ENCODE data around the gene LRRC56. TPM values are rescaled to one million over a fixed set of nuclear protein-coding genes. Genes with fewer than 3 reads are reported as not detected.

Gene LRRC56
- polyA plus RNA-seq, 1 experiment: 0.86 TPM

GRCh38 chr11:560305-561147 lies 23.2 kb downstream of the LRRC56 start, which contains the start of the genes LMNTD2 and RASSF7:
Gene LMNTD2, minus strand, starts transcription at chr11:560738. Its CDS starts 22 bp downstream, at chr11:560716.
Gene RASSF7, plus strand, starts transcription at chr11:560970. Its CDS starts 799 bp downstream, at chr11:561769.
- TF ChIP-seq CTCF (IDR thresholded peaks at IDR 0.05; ENCODE audit: low read depth, low read length): no peak
- peak within 1 kb of the TSS; percentile 63 for H3K4me3 ChIP-seq (ENCODE audit: low read depth, low read length)
- peaks cover 3% of the 10 kb centered on the region; the same call in 1 of the 2 replicates for H3K9me3 ChIP-seq (ENCODE audit: control insufficient read depth, insufficient read depth, low read length)
- H3K27ac ChIP-seq (ENCODE audit: low read depth, low read length): no peak within 1 kb of the TSS
- peaks cover 33% of the 10 kb centered on the region for H3K27me3 ChIP-seq (ENCODE audit: control insufficient read depth, insufficient read depth, low read length)
- ChIA-PET POLR2A (no interaction called here), CTCF (interaction anchor here (0.5 kb wide), 1 partner anchor 215 kb away, joined by 3 read pairs; no protein-coding TSS in a partner anchor)
- DNase-seq (ENCODE audit: low read depth, low spot score): peak; percentile 36

- CTCF ChIA-PET: no interaction called here
- Histone ChIP-seq H3K9me3 (ENCODE audit: control insufficient read depth, insufficient read depth, low read length) (peaks cover under 1% of the 10 kb centered on the region; the same call in 1 of the 2 replicates), H3K4me3 (ENCODE audit: low read depth, low read length) (peak overlapping the region; percentile 63), H3K27ac (ENCODE audit: low read depth, low read length) (no peak overlapping the region), H3K27me3 (ENCODE audit: control insufficient read depth, insufficient read depth, low read length) (peaks cover 30% of the 10 kb centered on the region)
- DNase-seq (ENCODE audit: low read depth, low spot score): no peak
- TF ChIP-seq CTCF (IDR thresholded peaks at IDR 0.05; ENCODE audit: low read depth, low read length): no peak
- POLR2A ChIA-PET: no interaction called here
Measured at GRCh38 chr11:561148-562003, 24.0 kb downstream of the LRRC56 start.

- no peak overlapping the region; the same call in 1 of the 2 replicates for H3K4me3 ChIP-seq (ENCODE audit: low read depth, low read length)
- CTCF ChIA-PET: no interaction called here
- H3K27ac ChIP-seq (ENCODE audit: low read depth, low read length): no peak overlapping the region
- POLR2A ChIA-PET: no interaction called here
- peaks cover 22% of the 10 kb centered on the region for H3K27me3 ChIP-seq (ENCODE audit: control insufficient read depth, insufficient read depth, low read length)
- no peaks in the 10 kb centered on the region; the same call in 1 of the 2 replicates for H3K9me3 ChIP-seq (ENCODE audit: control insufficient read depth, insufficient read depth, low read length)
- TF ChIP-seq CTCF (IDR thresholded peaks at IDR 0.05; ENCODE audit: low read depth, low read length): no peak
- DNase-seq (ENCODE audit: low read depth, low spot score): no peak
Measured at GRCh38 chr11:562046-562645, 24.8 kb downstream of the LRRC56 start.

GRCh38 chr11:563066-563811 lies 25.9 kb downstream of the LRRC56 start:
- no peak for DNase-seq (ENCODE audit: low read depth, low spot score)
- CTCF ChIA-PET: no interaction called here
- POLR2A ChIA-PET: no interaction called here

More at GRCh38 chr11:563066-563811, 25.9 kb downstream of the LRRC56 start:
- H3K27ac ChIP-seq (ENCODE audit: low read depth, low read length): no peak overlapping the region
- no peak for TF ChIP-seq CTCF (IDR thresholded peaks at IDR 0.05; ENCODE audit: low read depth, low read length)
- no peak overlapping the region for H3K4me3 ChIP-seq (ENCODE audit: low read depth, low read length)
- peaks cover 11% of the 10 kb centered on the region for H3K27me3 ChIP-seq (ENCODE audit: control insufficient read depth, insufficient read depth, low read length)
- no peaks in the 10 kb centered on the region; the same call in 1 of the 2 replicates for H3K9me3 ChIP-seq (ENCODE audit: control insufficient read depth, insufficient read depth, low read length)
